ENCODE results near the gene ASB10. TPM values are rescaled to one million over a fixed set of nuclear protein-coding genes. Genes with fewer than 3 reads are reported as not detected.

Gene ASB10
- total RNA-seq, 4 donors from 2014 or later = not detected

- Histone ChIP-seq H3K9me3 (no peaks in the 10 kb centered on the region), H3K4me3 (no peak overlapping the region), H3K4me1 (no peaks in the 10 kb centered on the region), H3K27me3 (no peaks in the 10 kb centered on the region), H3K36me3 (peaks cover 76 to 100% (median 78%) of the 10 kb centered on the region in 3 donors), H3K27ac (no peak overlapping the region)
- no peak for TF ChIP-seq CTCF (IDR thresholded peaks at IDR 0.05)
- TF ChIP-seq POLR2A (IDR thresholded peaks at IDR 0.05) = no peak
- intact Hi-C loops (cut with DNase I) = no loop called here
- no peak for DNase-seq
- WGBS, 2 donors = 87 to 93% methylated on average over 9 to 10 of the region's 16 CpGs
Measured at GRCh38 chr7:151133266-151133985, 53.6 kb downstream of the ASB10 start.

- DNase-seq = no peak
- Histone ChIP-seq H3K4me1 (no peaks in the 10 kb centered on the region), H3K27me3 (no peaks in the 10 kb centered on the region), H3K9me3 (no peaks in the 10 kb centered on the region), H3K36me3 (peaks cover 74 to 100% (median 78%) of the 10 kb centered on the region in 3 donors), H3K4me3 (no peak overlapping the region), H3K27ac (no peak overlapping the region)
- TF ChIP-seq CTCF (IDR thresholded peaks at IDR 0.05) (no peak), POLR2A (IDR thresholded peaks at IDR 0.05) (no peak)
- intact Hi-C loops (cut with DNase I) = no loop called here
- 91 to 96% methylated on average over 16 to 18 of the region's 21 CpGs for WGBS, 2 donors
Measured at GRCh38 chr7:151132461-151133205, 54.4 kb downstream of the ASB10 start.

GRCh38 chr7:151131592-151132293, 55.3 kb downstream of the ASB10 start:
- Histone ChIP-seq H3K4me1 (peaks cover 0 to 4% (median 0%) of the 10 kb centered on the region in 3 donors), H3K27ac (no peak overlapping the region), H3K4me3 (no peak overlapping the region), H3K36me3 (peaks cover 73 to 100% (median 75%) of the 10 kb centered on the region in 3 donors), H3K9me3 (no peaks in the 10 kb centered on the region), H3K27me3 (no peaks in the 10 kb centered on the region)
- WGBS, 2 donors = 77 to 85% methylated on average over 9 to 10 of the region's 19 CpGs
- TF ChIP-seq CTCF (IDR thresholded peaks at IDR 0.05) (no peak), POLR2A (IDR thresholded peaks at IDR 0.05) (no peak)
- intact Hi-C loops (cut with DNase I) = no loop called here
- no peak for DNase-seq

- no peak for DNase-seq
- H3K36me3 ChIP-seq = peaks cover 70 to 98% (median 70%) of the 10 kb centered on the region in 3 donors
- intact Hi-C loops (cut with DNase I) = no loop called here
- H3K27me3 ChIP-seq = no peaks in the 10 kb centered on the region
- H3K27ac ChIP-seq = no peak overlapping the region
- no peaks in the 10 kb centered on the region for H3K9me3 ChIP-seq
- peaks cover 0 to 9% (median 4%) of the 10 kb centered on the region in 3 donors for H3K4me1 ChIP-seq
- WGBS, 2 donors = 79 to 88% methylated on average over 9 to 10 of the region's 13 CpGs
- H3K4me3 ChIP-seq = no peak overlapping the region
- TF ChIP-seq POLR2A (IDR thresholded peaks at IDR 0.05) (no peak), CTCF (IDR thresholded peaks at IDR 0.05) (no peak)
Measured at GRCh38 chr7:151131224-151131591, 55.8 kb downstream of the ASB10 start.

Measured in esophagus squamous epithelium (tissue), 5 donors.